MM.1S (cell line): ENCODE data around the gene CNTN5.

Source experiments
- EZH2 ChIP-seq: fragments of 300-600 bp; sonication (generic); optimal IDR thresholded peaks from 2 replicates; pipeline ENCODE3; 2017; ENCODE audit warnings: low read depth, mild to moderate bottlenecking, antibody characterized with exemption, low read length, mixed read lengths
- EZH2phosphoT487 ChIP-seq: fragments of 300-600 bp; sonication (generic); IDR thresholded peaks from 2 replicates; pipeline ENCODE4 v1.6.1; 2018; ENCODE audit warnings: antibody characterized with exemption, low read length
- TF ChIP-seq, protein P1 (sequence below): fragments of 300-600 bp; sonication (generic); IDR thresholded peaks from 2 replicates; pipeline ENCODE4 v1.5.1; 2016; ENCODE audit warnings: antibody characterized with exemption, low read length, mixed read lengths

DNA sequence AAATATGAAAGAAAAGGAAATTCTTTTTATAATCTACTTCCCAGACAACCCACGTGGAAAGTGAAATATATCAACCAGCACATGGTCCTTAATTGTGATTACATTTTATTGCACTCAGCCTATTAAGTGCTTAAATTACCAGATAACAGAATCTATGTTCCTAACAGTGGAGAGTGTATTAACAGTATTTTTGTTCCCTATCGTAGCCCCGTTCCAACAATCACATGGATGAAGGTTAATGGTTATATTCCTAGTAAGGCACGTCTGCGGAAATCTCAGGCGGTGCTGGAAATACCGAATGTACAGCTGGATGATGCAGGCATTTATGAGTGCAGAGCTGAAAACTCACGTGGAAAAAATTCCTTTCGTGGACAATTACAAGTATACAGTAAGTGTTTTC lies 1040.3 kb downstream of the CNTN5 start:
- TF ChIP-seq, protein P1, sequence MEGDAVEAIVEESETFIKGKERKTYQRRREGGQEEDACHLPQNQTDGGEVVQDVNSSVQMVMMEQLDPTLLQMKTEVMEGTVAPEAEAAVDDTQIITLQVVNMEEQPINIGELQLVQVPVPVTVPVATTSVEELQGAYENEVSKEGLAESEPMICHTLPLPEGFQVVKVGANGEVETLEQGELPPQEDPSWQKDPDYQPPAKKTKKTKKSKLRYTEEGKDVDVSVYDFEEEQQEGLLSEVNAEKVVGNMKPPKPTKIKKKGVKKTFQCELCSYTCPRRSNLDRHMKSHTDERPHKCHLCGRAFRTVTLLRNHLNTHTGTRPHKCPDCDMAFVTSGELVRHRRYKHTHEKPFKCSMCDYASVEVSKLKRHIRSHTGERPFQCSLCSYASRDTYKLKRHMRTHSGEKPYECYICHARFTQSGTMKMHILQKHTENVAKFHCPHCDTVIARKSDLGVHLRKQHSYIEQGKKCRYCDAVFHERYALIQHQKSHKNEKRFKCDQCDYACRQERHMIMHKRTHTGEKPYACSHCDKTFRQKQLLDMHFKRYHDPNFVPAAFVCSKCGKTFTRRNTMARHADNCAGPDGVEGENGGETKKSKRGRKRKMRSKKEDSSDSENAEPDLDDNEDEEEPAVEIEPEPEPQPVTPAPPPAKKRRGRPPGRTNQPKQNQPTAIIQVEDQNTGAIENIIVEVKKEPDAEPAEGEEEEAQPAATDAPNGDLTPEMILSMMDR = no peak
- TF ChIP-seq EZH2phosphoT487 (no peak), EZH2 (no peak)
